ENCODE results near the gene EPB42. TPM values are rescaled to one million over a fixed set of nuclear protein-coding genes. Genes with fewer than 3 reads are reported as not detected.

Gene EPB42
- total and polyA plus RNA-seq, 2 of the 4 experiments (the other 2 are of a cell fraction), result not detected

DNA sequence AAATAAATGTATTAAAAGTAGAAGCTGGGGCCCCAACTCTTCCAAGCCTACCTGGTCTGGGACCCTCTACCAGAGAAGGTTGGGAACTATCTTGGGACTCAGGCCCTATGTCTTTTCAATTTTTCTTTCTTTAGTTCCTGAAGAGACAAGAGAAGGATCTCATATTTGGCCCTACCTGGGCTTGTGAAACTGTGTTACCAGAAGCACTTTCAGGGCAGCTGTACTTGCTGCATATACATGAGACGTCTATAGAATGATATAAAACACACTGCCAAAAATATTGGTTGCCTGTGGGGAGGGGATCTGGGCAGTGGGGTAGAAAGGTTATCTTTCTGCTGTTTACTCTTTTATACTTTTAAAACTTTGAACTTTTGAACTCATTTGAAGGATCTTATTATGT lies 604 bp upstream of the EPB42 start:
- Histone ChIP-seq H3K27me3 (ENCODE audit: control insufficient read depth, insufficient read depth, low read length) (peaks cover 40% of the 10 kb centered on the region), H4K8ac (ENCODE audit: low read depth in 2 of 2, low read length in 2 of 2) (no peak overlapping the region), H4K5ac (ENCODE audit: low read depth, low read length) (no peak overlapping the region), H3K4ac (ENCODE audit: low read depth, low read length) (no peak overlapping the region), H2AK5ac (ENCODE audit: low read depth, low read length) (no peak overlapping the region), H3K4me2 (ENCODE audit: low read depth, low read length) (no peak overlapping the region), H3K27ac (ENCODE audit: insufficient read depth, low read length) (no peak overlapping the region), H3K18ac (ENCODE audit: low read depth, low read length) (no peak overlapping the region), H3K9me3 (ENCODE audit: control insufficient read depth, insufficient read depth, low read length) (no peaks in the 10 kb centered on the region), H3K4me3 (ENCODE audit: insufficient read depth, low read depth, low read length) (no peak overlapping the region), H2BK20ac (ENCODE audit: low read depth, low read length) (no peak overlapping the region), H4K91ac (ENCODE audit: insufficient read depth, low read depth, low read length) (no peak overlapping the region), H3K23ac (ENCODE audit: low read depth, low read length) (no peak overlapping the region), H2BK15ac (ENCODE audit: low read depth, low read length) (no peak overlapping the region), H3K36me3 (ENCODE audit: control insufficient read depth, insufficient read depth, low read length) (no peaks in the 10 kb centered on the region), H2AK9ac (replicated peaks; ENCODE audit: low read depth, low read length, poor library complexity) (no peak overlapping the region), H2BK5ac (ENCODE audit: low read depth, low read length, poor library complexity, severe bottlenecking) (no peak overlapping the region), H3K79me1 (ENCODE audit: low read depth in 1 of 2, low read length in 2 of 2) (no peaks in the 10 kb centered on the region), H2AFZ (replicated peaks; ENCODE audit: low read length, poor library complexity) (no peak overlapping the region), H4K20me1 (ENCODE audit: insufficient read depth, low read length) (no peaks in the 10 kb centered on the region), H3K14ac (replicated peaks; ENCODE audit: low read depth, low read length) (no peak overlapping the region), H3K56ac (ENCODE audit: extremely low read depth, insufficient read depth, low read length) (no peak overlapping the region), H3K9ac (ENCODE audit: low read depth, low read length) (no peak overlapping the region), H3K4me1 (ENCODE audit: control insufficient read depth, insufficient read depth, low read length) (no peaks in the 10 kb centered on the region), H3K9me1 (ENCODE audit: insufficient read depth, low read length) (no peaks in the 10 kb centered on the region), H2BK120ac (ENCODE audit: low read depth, low read length) (no peak overlapping the region)
- CTCF ChIA-PET, result no interaction called here
- in situ Hi-C loops (cut with MboI; ENCODE audit: low sequenced_read_pairs) (no loop called here), intact Hi-C loops (cut with micrococcal nuclease) (no loop called here), dilution Hi-C loops (cut with HindIII; ENCODE audit: low sequenced_read_pairs, unreplicated experiment) (no loop called here)
- TF ChIP-seq RFX5 (IDR thresholded peaks at IDR 0.05; ENCODE audit: low read depth, low read length), result no peak
- no peak for TF ChIP-seq CEBPB (IDR thresholded peaks at IDR 0.05; ENCODE audit: low read depth, low read length)
- TF ChIP-seq ELK1 (IDR thresholded peaks at IDR 0.05; ENCODE audit: borderline replicate concordance, low read depth, low read length), result no peak
- no peak for TF ChIP-seq RCOR1 (IDR thresholded peaks at IDR 0.05; ENCODE audit: insufficient replicate concordance, low read length)
- ATAC-seq (ENCODE audit: low read depth) (no peak), DNase-seq (no peak)
- POLR2A ChIA-PET (ENCODE audit: unreplicated experiment), result no interaction called here
- BruUV-seq (replicated peaks), result no TSS peak
- no CpG with 5 or more reads among the region's 1 CpG for WGBS, 2 experiments (ENCODE audit: extremely low coverage in 2 of 2, insufficient read length in 1 of 2)

Data from IMR-90 (cell line).